Natural killer cell (primary cell): ENCODE data around the gene BAG3. TPM values are rescaled to one million over a fixed set of nuclear protein-coding genes. Genes with fewer than 3 reads are reported as not detected.

ENCODE experiments used
- ATAC-seq, 3 donors: fragments of 150-1000 bp in 2 of 3; fragments of 200-7000 bp in 1 of 3; cut with Tn5 transposase; 1 replicate in 1 of 3; 2 replicates in 2 of 3; pipeline ENCODE4 v1.10.0; 2021; ENCODE audit warnings: mild to moderate bottlenecking in 2 of 3, moderate library complexity in 2 of 3
- DNase-seq, 2 donors: peaks; one replicate each; pipeline versions ENCODE4 v3.0.0 to v3.0.0-alpha.2; 2013 to 2021; ENCODE audit warnings: mixed read lengths in 1 of 2
- H3K27ac ChIP-seq: one replicate; pipeline ENCODE4 v1.5.1; 2013; ENCODE audit warnings: mild to moderate bottlenecking, low read length
- H3K27me3 ChIP-seq: one replicate; pipeline ENCODE4 v1.6.1; 2013; ENCODE audit warnings: low read length; ENCODE audit not compliant: control insufficient read depth, insufficient read depth
- H3K36me3 ChIP-seq: one replicate; pipeline ENCODE4 v1.6.1; 2013; ENCODE audit warnings: low read length; ENCODE audit not compliant: control insufficient read depth, insufficient read depth
- H3K4me1 ChIP-seq: one replicate; pipeline ENCODE4 v1.6.1; 2013; ENCODE audit warnings: low read length; ENCODE audit not compliant: control insufficient read depth, insufficient read depth
- H3K4me3 ChIP-seq: one replicate; pipeline ENCODE4 v1.5.1; 2013; ENCODE audit warnings: low read length
- H3K9me3 ChIP-seq: one replicate; pipeline ENCODE4 v1.6.1; 2013; ENCODE audit warnings: low read length; ENCODE audit not compliant: control insufficient read depth, insufficient read depth
- H3K27ac Mint-ChIP-seq, 2 donors: one replicate each; pipeline ENCODE4 v1.8.0; 2022; ENCODE audit warnings: mild to moderate bottlenecking in 2 of 2, mixed read lengths in 2 of 2, moderate library complexity in 1 of 2
- H3K27me3 Mint-ChIP-seq, 2 donors: one replicate each; pipeline ENCODE4 v1.8.0; 2022; ENCODE audit warnings: low read depth in 2 of 2, mixed read lengths in 2 of 2
- H3K36me3 Mint-ChIP-seq: one replicate; pipeline ENCODE4 v1.8.0; 2022; ENCODE audit warnings: mixed read lengths
- H3K4me1 Mint-ChIP-seq, 2 donors: one replicate each; pipeline ENCODE4 v1.8.0; 2022; ENCODE audit warnings: mixed read lengths in 2 of 2
- H3K4me3 Mint-ChIP-seq: one replicate; pipeline ENCODE4 v1.8.0; 2022; ENCODE audit warnings: mild to moderate bottlenecking, moderate library complexity, mixed read lengths
- H3K9me3 Mint-ChIP-seq, 2 donors: one replicate each; pipeline ENCODE4 v1.8.0; 2022; ENCODE audit warnings: mixed read lengths in 2 of 2
- CTCF ChIP-seq: fragments of 200-600 bp; IDR thresholded peaks from one replicate; pipeline ENCODE4 v1.8.0; 2022; ENCODE audit warnings: antibody characterized with exemption
- WGBS: methylation state at CpG from one replicate; pipeline ENCODE4 v1.1.7; 2013; ENCODE audit warnings: missing lambda C conversion rate; ENCODE audit not compliant: insufficient coverage; 5-methylcytosine and 5-hydroxymethylcytosine counted together
- intact Hi-C: fragments of 100-400 bp; cut with micrococcal nuclease; formaldehyde crosslinking; loops from one replicate; pipeline ENCODE4 v1.14.2; 2022
- total RNA-seq, 4 donors: library from RNA; stranded (reverse); fragments of 120-200 nt in 1 of 4; gene quantifications; one replicate each; pipeline versions ENCODE4 v1.2.3 to v1.2.4, GENCODE V29; 2013 to 2022

BAG3 gene
- total RNA-seq, 3 donors from 2014 or later (not counting 1 experiment from before 2014, with no cell fraction given) = 7.6 to 9.7 (median 8.3) TPM

DNA sequence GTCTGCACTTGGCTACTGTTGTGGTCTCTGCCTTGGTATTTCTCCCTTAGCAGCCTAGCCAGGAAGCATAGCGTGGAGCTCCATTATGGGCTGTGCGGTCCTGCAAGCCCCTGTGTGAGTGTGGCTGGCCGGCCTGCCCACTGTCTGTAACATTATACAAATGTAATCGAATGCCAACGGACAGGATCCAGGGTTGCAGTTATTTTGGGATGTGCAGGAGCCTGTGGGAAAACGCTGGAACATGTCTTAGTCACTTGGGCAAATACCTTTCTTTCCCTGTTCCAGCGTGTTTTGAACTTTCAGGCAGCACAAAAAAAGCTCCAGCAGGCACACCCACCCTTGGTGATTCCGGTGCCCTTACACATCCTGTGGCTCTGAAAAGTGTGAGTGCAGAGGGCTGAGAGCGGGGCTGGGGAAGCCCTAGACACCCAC is 29.5 kb downstream of the BAG3 start:
- WGBS = 83% methylated on average over 9 of the region's 9 CpGs
- no peak overlapping the region for H3K27ac Mint-ChIP-seq
- no peak for TF ChIP-seq CTCF
- H3K4me1 Mint-ChIP-seq = peaks cover 0 to 6% of the 10 kb centered on the region in 2 donors
- intact Hi-C loops = no loop called here
- Histone ChIP-seq H3K36me3 (peaks cover 6% of the 10 kb centered on the region), H3K27me3 (no peaks in the 10 kb centered on the region), H3K9me3 (no peaks in the 10 kb centered on the region), H3K4me1 (no peaks in the 10 kb centered on the region), H3K27ac (no peak overlapping the region), H3K4me3 (no peak overlapping the region)
- no peak for ATAC-seq
- DNase-seq = no peak
- H3K27me3 Mint-ChIP-seq = peaks cover 0 to 7% of the 10 kb centered on the region in 2 donors
- H3K36me3 Mint-ChIP-seq = no peaks in the 10 kb centered on the region
- H3K4me3 Mint-ChIP-seq = no peak overlapping the region
- H3K9me3 Mint-ChIP-seq = no peaks in the 10 kb centered on the region

DNA sequence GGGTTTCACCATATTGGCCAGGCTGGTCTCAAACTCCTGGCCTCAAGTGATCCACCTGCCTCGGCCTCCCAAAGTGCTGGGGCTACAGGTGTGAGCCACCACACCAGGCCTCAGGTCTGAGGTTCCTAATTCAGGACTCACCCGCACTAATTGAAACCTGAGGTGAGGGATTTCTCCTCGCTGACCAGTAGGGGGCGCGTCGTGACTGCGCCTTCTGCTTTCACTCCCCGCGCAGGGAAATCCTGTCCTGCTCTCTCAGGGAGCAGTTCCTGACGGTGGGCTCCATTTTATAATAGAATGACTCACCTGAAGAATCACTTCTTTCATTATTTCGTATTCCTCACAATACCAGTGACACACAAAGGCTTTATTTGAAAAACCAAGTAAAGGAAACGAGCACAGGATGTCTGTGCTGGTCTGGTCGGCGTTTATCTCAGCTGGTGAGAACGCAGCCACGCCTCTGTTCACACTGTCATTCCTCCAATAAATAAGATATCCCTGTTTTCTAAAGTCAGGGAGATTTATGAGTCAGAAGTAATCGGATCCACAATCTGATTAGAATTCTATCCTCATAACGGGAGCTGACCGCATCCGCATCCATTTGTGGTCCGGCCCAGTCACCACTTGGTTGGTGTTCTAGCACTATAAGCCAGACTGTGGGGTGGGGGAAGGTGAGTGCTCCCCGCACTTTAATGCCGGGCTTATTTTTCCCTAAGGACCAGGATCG is 35.4 kb downstream of the BAG3 start:
- Mint-ChIP-seq H3K4me1 (peaks cover 30 to 37% of the 10 kb centered on the region in 2 donors), H3K27ac (peak overlapping the region; percentile 72 to 85), H3K27me3 (peaks cover 0 to 5% of the 10 kb centered on the region in 2 donors), H3K9me3 (no peaks in the 10 kb centered on the region), H3K4me3 (peak overlapping the region; percentile 80), H3K36me3 (no peaks in the 10 kb centered on the region)
- Histone ChIP-seq H3K9me3 (no peaks in the 10 kb centered on the region), H3K36me3 (no peaks in the 10 kb centered on the region), H3K4me3 (peak overlapping the region; percentile 14), H3K27ac (peak overlapping the region; percentile 14), H3K4me1 (peaks cover 23% of the 10 kb centered on the region), H3K27me3 (no peaks in the 10 kb centered on the region)
- intact Hi-C loops = loop anchor here (1.0 to 5.0 kb wide), 4 partner anchors 40 to 186 kb away; partner anchors contain the start of genes INPP5F and MCMBP
- DNase-seq (peak; percentile 67 to 92), ATAC-seq (peak; percentile 88 to 90 (median 90))
- TF ChIP-seq CTCF = peak; percentile 97
- WGBS = 19% methylated on average over 22 of the region's 24 CpGs

- WGBS = 74% methylated on average over 7 of the region's 10 CpGs
- H3K4me3 ChIP-seq = no peak overlapping the region
Observed at GRCh38 chr10:119687192-119688032, 36.2 kb downstream of the BAG3 start.

More at GRCh38 chr10:119687192-119688032, 36.2 kb downstream of the BAG3 start:
- peak overlapping the region; percentile 72 to 85 for H3K27ac Mint-ChIP-seq
- Histone ChIP-seq H3K27ac (no peak overlapping the region), H3K27me3 (no peaks in the 10 kb centered on the region), H3K36me3 (no peaks in the 10 kb centered on the region), H3K4me1 (peaks cover 26% of the 10 kb centered on the region), H3K9me3 (no peaks in the 10 kb centered on the region)
- no peaks in the 10 kb centered on the region for H3K36me3 Mint-ChIP-seq
- peaks cover 32 to 33% of the 10 kb centered on the region in 2 donors for H3K4me1 Mint-ChIP-seq
- H3K9me3 Mint-ChIP-seq = no peaks in the 10 kb centered on the region
- DNase-seq = no peak
- no peak for ATAC-seq
- H3K4me3 Mint-ChIP-seq = peak overlapping the region; percentile 80
- H3K27me3 Mint-ChIP-seq = no peaks in the 10 kb centered on the region
- no peak for TF ChIP-seq CTCF
- intact Hi-C loops = loop anchor here (5.0 kb wide), 1 partner anchor 185 kb away; the partner anchor contains the start of gene MCMBP
